ENCODE data around the gene PSTPIP2.

GRCh38 chr18:46042571-46043123, 29.4 kb downstream of the PSTPIP2 start:
- TF ChIP-seq CTCF (IDR thresholded peaks at IDR 0.05) (no peak), CREB1 (CRISPR knock-in tag; IDR thresholded peaks at IDR 0.05) (no peak), FOXK1 (CRISPR knock-in tag; IDR thresholded peaks at IDR 0.05) (no peak), ZBTB43 (CRISPR knock-in tag; IDR thresholded peaks at IDR 0.05) (no peak), JUN (CRISPR knock-in tag; IDR thresholded peaks at IDR 0.05) (no peak), IRF1 (CRISPR knock-in tag; IDR thresholded peaks at IDR 0.05) (no peak), ATF3 (CRISPR knock-in tag; conservative IDR thresholded peaks at IDR 0.05) (no peak)
